Measurements from ENCODE around the gene FOXP3.

GRCh38 chrX:49226946-49227345, 37.6 kb downstream of the FOXP3 start:
- TF ChIP-seq POLR2A (IDR thresholded peaks at IDR 0.05; ENCODE audit: low read length), result no peak
- no peak for TF ChIP-seq GATA1 (IDR thresholded peaks at IDR 0.05; ENCODE audit: low read depth, low read length)
